Activated naive CD4-positive, alpha-beta T cell treated with anti-CD3 and anti-CD28 coated beads, Interleukin-2, amount 10 ng/mL, durations not matched to agents 7 days and 5 days (primary cell): ENCODE results near the gene ADPGK.
"Not testable (repeated sequence)": the region's sequence is repeated elsewhere in the genome, so short reads cannot be mapped to it uniquely, and the experiment has no call there.

Experiments used
- CTCF ChIA-PET: fragments of 350-600 bp; sonication (Branson Sonifier 250); formaldehyde crosslinking; loops from one replicate; lab custom pipeline; 2021; ENCODE audit warnings: antibody characterized with exemption; lab: Charles Lee
- DNase-seq: peaks from one replicate; pipeline ENCODE4 v3.0.0-alpha.2; 2020
- H3K27ac Mint-ChIP-seq: one replicate; pipeline ENCODE4 v1.8.0; 2021; ENCODE audit warnings: mild to moderate bottlenecking, moderate library complexity, mixed read lengths
- H3K27me3 Mint-ChIP-seq: one replicate; pipeline ENCODE4 v1.8.0; 2021; ENCODE audit warnings: mild to moderate bottlenecking, mixed read lengths
- H3K36me3 Mint-ChIP-seq: one replicate; pipeline ENCODE4 v1.8.0; 2021; ENCODE audit warnings: mixed read lengths
- H3K4me1 Mint-ChIP-seq: one replicate; pipeline ENCODE4 v1.8.0; 2021; ENCODE audit warnings: mixed read lengths
- H3K4me3 Mint-ChIP-seq: one replicate; pipeline ENCODE4 v1.8.0; 2021; ENCODE audit warnings: mild to moderate bottlenecking, moderate library complexity, mixed read lengths
- H3K9me3 Mint-ChIP-seq: one replicate; pipeline ENCODE4 v1.8.0; 2021; ENCODE audit warnings: mixed read lengths

The ADPGK gene

DNA sequence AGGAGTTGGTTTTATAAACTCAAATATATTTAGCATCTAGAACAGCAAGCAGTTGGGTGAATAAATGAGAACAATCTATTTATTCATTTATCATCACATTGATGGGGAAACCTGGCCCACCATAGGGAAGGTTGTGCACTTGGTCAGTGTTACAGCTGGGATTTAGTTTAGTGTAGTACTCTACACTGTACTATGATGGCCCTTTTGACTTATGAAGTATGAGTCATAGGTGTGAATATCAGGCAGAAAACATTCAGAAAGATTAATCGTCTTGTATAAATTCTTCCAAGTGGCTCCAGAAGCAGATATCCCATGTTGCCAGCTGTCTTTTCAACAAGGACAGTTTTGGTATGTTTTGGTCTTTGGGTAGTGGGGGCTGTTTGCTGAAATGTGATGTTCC lies 59.5 kb downstream of the ADPGK start:
- no peak for DNase-seq
- CTCF ChIA-PET: interaction anchor here (1.2 to 3.6 kb wide), 7 partner anchors 8 to 541 kb away, joined by 3 to 26 read pairs (median 11); no protein-coding TSS in a partner anchor
- H3K36me3 Mint-ChIP-seq: peaks cover 2% of the 10 kb centered on the region
- H3K4me3 Mint-ChIP-seq: no peak overlapping the region
- no peaks in the 10 kb centered on the region for H3K9me3 Mint-ChIP-seq
- no peaks in the 10 kb centered on the region for H3K27me3 Mint-ChIP-seq
- no peak overlapping the region for H3K27ac Mint-ChIP-seq
- H3K4me1 Mint-ChIP-seq: no peaks in the 10 kb centered on the region

DNA sequence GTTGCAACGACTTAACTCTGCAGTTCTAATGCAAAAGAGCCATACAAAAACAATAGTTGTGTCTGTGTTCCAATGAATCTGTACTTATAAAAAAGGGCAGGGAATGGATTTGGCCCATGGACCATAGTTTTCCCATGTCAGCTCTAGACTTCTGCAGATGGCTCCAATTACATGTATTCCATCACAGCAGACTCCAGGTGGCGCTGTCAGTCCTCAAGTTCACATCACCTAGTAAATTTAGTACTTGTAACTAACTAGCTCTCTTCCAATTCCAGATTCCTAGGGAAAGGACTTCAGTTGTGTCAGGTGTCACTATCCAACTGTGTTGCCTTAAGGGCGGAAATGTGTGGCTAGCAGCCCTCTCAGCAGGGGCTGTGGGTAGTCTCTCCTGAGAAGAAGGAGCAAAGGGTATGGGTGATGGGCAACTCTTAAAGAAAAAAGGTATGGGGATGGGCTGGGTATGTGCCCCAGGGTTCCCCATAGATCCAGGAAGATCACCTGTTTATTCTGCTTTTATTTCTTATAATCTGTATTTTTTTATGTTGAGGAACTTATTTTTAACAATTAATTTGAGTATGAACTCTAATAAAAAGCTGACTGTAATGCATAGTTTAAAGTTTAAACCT lies 61.4 kb downstream of the ADPGK start:
- H3K4me3 Mint-ChIP-seq: no peak overlapping the region
- DNase-seq: peak; percentile 82
- H3K4me1 Mint-ChIP-seq: no peaks in the 10 kb centered on the region
- H3K36me3 Mint-ChIP-seq: peaks cover 4% of the 10 kb centered on the region
- CTCF ChIA-PET: interaction anchor here (0.6 to 3.6 kb wide), 36 partner anchors 9 to 557 kb away, joined by 3 to 26 read pairs (median 4); partner anchors contain the start of gene ADPGK
- no peaks in the 10 kb centered on the region for H3K9me3 Mint-ChIP-seq
- no peak overlapping the region for H3K27ac Mint-ChIP-seq
- no peaks in the 10 kb centered on the region for H3K27me3 Mint-ChIP-seq

DNA sequence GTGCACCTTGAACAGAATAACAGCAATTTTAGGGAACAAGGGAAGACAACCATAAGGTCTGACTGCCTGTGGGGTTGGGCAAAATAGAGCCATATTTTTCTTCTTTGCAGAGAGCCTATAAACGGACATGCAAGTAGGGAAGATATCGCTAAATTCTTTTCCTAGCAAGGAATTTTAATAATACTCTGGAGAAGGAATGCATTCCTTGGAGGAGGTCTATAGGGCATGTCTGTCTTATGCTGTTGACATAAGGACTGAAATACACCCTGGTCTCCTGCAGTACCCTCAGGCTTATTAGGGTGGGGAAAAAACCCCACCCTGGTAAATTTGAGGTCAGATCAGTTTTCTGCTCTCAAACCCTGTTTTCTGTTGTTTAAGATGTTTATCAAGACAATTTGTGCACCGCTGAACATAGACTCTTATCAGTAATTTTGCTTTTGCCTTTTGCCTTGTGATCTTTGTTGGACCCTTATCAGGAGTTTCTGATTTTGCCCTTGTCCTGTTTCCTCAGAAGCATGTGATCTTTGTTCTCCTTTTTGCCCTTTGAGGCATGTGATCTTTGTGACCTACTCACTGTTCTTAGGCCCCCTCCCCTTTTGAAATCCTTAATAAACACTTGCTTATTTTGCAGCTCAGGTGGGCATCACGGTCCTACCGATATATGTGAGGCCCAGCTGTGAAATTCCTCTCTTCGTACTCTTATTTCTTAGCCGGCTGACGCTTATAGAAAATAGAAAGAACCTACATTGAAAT lies 74.8 kb downstream of the ADPGK start:
- H3K9me3 Mint-ChIP-seq, H3K27me3 Mint-ChIP-seq, CTCF ChIA-PET, H3K36me3 Mint-ChIP-seq, H3K27ac Mint-ChIP-seq, H3K4me1 Mint-ChIP-seq, H3K4me3 Mint-ChIP-seq, DNase-seq: not testable (repeated sequence)

DNA sequence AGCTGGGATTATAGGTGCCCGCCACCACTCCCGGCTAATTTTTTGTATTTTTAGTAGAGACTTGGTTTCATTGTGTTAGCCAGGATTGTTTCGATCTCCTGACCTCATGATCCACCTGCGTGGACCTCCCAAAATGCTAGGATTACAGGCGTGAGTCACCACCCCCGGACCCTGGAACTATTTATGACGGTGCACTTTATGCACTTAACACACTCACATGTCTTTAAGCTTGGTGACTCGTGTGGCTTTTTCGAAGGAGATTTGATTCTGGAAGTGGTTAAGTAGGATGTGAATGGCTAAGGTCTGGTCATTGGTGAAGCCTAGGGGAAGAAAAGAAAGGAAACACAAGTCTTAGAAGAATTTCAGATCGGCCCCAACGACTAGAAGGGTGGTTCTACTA lies 77.3 kb downstream of the ADPGK start:
- H3K4me3 Mint-ChIP-seq: no peak overlapping the region
- no peaks in the 10 kb centered on the region for H3K9me3 Mint-ChIP-seq
- H3K27ac Mint-ChIP-seq: no peak overlapping the region
- CTCF ChIA-PET: no interaction called here
- no peaks in the 10 kb centered on the region for H3K36me3 Mint-ChIP-seq
- no peaks in the 10 kb centered on the region for H3K27me3 Mint-ChIP-seq
- DNase-seq: no peak
- H3K4me1 Mint-ChIP-seq: no peaks in the 10 kb centered on the region
